Peyer's patch (tissue), 4 donors: Measurements from ENCODE around the gene ZNF804B.

Source experiments
- POLR2A ChIP-seq, 2 donors: fragments of 450-650 bp; IDR thresholded peaks; one replicate each; pipeline ENCODE4 v1.5.1; 2017; ENCODE audit warnings: antibody characterized with exemption in 2 of 2, mild to moderate bottlenecking in 2 of 2, moderate library complexity in 2 of 2
- TF ChIP-seq, protein P1 (sequence below), 6 experiments: fragments of 450-650 bp in 4 of 6; fragments of 200-600 bp in 2 of 6; sonication (generic) in 1 of 6; IDR thresholded peaks; one replicate each; pipeline ENCODE4 v1.5.1; 2017 to 2019; ENCODE audit warnings: antibody characterized with exemption in 6 of 6, mild to moderate bottlenecking in 3 of 6, moderate library complexity in 1 of 6

DNA sequence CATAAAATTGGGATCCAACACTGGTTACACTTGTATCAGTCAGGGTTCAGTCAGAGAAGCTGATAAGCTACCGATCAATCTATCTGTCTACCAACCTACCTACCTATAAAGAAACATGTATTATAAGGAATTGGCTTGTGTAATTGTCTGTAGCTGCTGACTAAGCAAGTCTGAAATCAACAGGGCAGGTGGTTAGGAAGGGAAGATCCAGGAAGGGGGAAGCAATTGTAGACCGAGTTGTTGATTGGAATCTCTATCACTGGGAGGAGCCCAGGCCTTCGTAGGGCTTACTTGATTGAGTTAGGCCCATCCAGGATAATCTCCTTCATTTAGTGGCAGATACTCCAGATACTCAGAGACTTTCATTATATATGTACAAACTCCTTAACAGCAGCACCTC, 307.5 kb downstream of the ZNF804B start:
- TF ChIP-seq, protein P1, sequence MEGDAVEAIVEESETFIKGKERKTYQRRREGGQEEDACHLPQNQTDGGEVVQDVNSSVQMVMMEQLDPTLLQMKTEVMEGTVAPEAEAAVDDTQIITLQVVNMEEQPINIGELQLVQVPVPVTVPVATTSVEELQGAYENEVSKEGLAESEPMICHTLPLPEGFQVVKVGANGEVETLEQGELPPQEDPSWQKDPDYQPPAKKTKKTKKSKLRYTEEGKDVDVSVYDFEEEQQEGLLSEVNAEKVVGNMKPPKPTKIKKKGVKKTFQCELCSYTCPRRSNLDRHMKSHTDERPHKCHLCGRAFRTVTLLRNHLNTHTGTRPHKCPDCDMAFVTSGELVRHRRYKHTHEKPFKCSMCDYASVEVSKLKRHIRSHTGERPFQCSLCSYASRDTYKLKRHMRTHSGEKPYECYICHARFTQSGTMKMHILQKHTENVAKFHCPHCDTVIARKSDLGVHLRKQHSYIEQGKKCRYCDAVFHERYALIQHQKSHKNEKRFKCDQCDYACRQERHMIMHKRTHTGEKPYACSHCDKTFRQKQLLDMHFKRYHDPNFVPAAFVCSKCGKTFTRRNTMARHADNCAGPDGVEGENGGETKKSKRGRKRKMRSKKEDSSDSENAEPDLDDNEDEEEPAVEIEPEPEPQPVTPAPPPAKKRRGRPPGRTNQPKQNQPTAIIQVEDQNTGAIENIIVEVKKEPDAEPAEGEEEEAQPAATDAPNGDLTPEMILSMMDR (IDR thresholded peaks at IDR 0.05), result no peak
- TF ChIP-seq POLR2A (IDR thresholded peaks at IDR 0.05), result no peak
